GM10248 (cell line): Measurements from ENCODE around the gene PPARA.

Source experiments
- CTCF ChIA-PET: fragments of 300-600 bp; sonication (Branson Sonifier 250); formaldehyde crosslinking; extraction: SDS; loops from one replicate; lab custom pipeline; 2021; ENCODE audit warnings: antibody characterized with exemption; lab: Yijun Ruan, JAX
- POLR2A ChIA-PET: fragments of 350-650 bp; sonication (Branson Sonifier 250); formaldehyde crosslinking; extraction: SDS; loops from one replicate; lab custom pipeline; 2020; ENCODE audit warnings: antibody characterized with exemption; lab: Yijun Ruan, JAX
- DNase-seq: peaks from one replicate; pipeline ENCODE4 v3.0.0; 2012; ENCODE audit errors: extremely low spot score
- CTCF ChIP-seq: IDR thresholded peaks from 2 replicates; pipeline ENCODE4 v1.5.1; 2012; ENCODE audit warnings: mild to moderate bottlenecking, low read depth; ENCODE audit errors: extremely low read depth, missing control alignments, control extremely low read depth

The PPARA gene

GRCh38 chr22:46162285-46162684 lies 12.0 kb downstream of the PPARA start:
- ChIA-PET CTCF (no interaction called here), POLR2A (no interaction called here)
- DNase-seq: no peak

GRCh38 chr22:46162771-46163556 lies 12.6 kb downstream of the PPARA start:
- ChIA-PET POLR2A (no interaction called here), CTCF (no interaction called here)
- DNase-seq: no peak
- no peak for TF ChIP-seq CTCF

More at GRCh38 chr22:46162285-46162684, 12.0 kb downstream of the PPARA start:
- TF ChIP-seq CTCF: no peak

- DNase-seq: no peak
- POLR2A ChIA-PET: no interaction called here
- CTCF ChIA-PET: no interaction called here
- TF ChIP-seq CTCF: no peak
These were observed 13.2 kb downstream of the PPARA start for GRCh38 chr22:46163557-46163888.

- DNase-seq: no peak
- CTCF ChIA-PET: interaction anchor here (1.0 kb wide), 1 partner anchor 73 kb away, joined by 3 read pairs; no protein-coding TSS in a partner anchor
- POLR2A ChIA-PET: no interaction called here
- no peak for TF ChIP-seq CTCF
These were observed 15.7 kb downstream of the PPARA start for GRCh38 chr22:46165977-46166376.

- DNase-seq: no peak
- ChIA-PET CTCF (no interaction called here), POLR2A (no interaction called here)
- no peak for TF ChIP-seq CTCF
These were observed 19.3 kb downstream of the PPARA start for GRCh38 chr22:46169628-46170027.

- POLR2A ChIA-PET: no interaction called here
- TF ChIP-seq CTCF: no peak
- CTCF ChIA-PET: no interaction called here
- no peak for DNase-seq
These were observed 21.6 kb downstream of the PPARA start for GRCh38 chr22:46171940-46172339.
